GM12878 (cell line): ENCODE results near the gene AKAP8. TPM values are rescaled to one million over a fixed set of nuclear protein-coding genes. Genes with fewer than 3 reads are reported as not detected.
A peak's percentile ranks its signal among the peaks of the same experiment; 100 is the strongest.

Experiments
- ATAC-seq: fragments of 200-7000 bp; cut with Tn5 transposase; 3 replicates; pipeline ENCODE4 v1.9.1; 2020; ENCODE audit warnings: mild to moderate bottlenecking, moderate library complexity
- BruUV-seq: library from RNA; stranded (reverse); fragments of 400-500 nt; replicated peaks from 2 replicates; lab custom pipeline; 2021; lab: Mats Ljungman, UMichigan
- CTCF ChIA-PET: fragments of 300-600 bp; sonication (Branson Sonifier 250); formaldehyde crosslinking; extraction: SDS; loops from one replicate; lab custom pipeline; 2021; ENCODE audit warnings: inconsistent platforms; lab: Yijun Ruan, JAX
- POLR2A ChIA-PET: fragments of 350-600 bp; formaldehyde crosslinking; extraction: SDS; loops from one replicate; lab custom pipeline; 2021; ENCODE audit warnings: inconsistent platforms; lab: Charles Lee
- RAD21 ChIA-PET: fragments of 300-600 bp; sonication (Branson Sonifier 250); formaldehyde crosslinking; loops from one replicate; lab custom pipeline; 2023; ENCODE audit warnings: antibody characterized with exemption; ENCODE audit not compliant: unreplicated experiment; lab: Charles Lee
- SMC1A ChIA-PET: fragments of 300-600 bp; sonication (Branson Sonifier 250); formaldehyde crosslinking; loops from one replicate; lab custom pipeline; 2023; ENCODE audit not compliant: unreplicated experiment, uncharacterized antibody; lab: Charles Lee
- DNase-seq: peaks from one replicate; pipeline ENCODE4 v3.0.0-alpha.2; 2011; ENCODE audit warnings: low read depth, low spot score
- FAIRE-seq: peaks from 3 replicates; lab custom pipeline; 2011; peaks lifted over from hg19 to GRCh38; lab: Jason Lieb, UNC
- H2AFZ ChIP-seq: 2 replicates; pipeline ENCODE4 v1.6.0; 2011; ENCODE audit warnings: low read depth, low read length, control low read depth; ENCODE audit not compliant: control insufficient read depth
- H3K27ac ChIP-seq: 2 replicates; pipeline ENCODE4 v1.5.1; 2011; ENCODE audit warnings: control low read depth; ENCODE audit not compliant: control insufficient read depth, insufficient read depth
- H3K27me3 ChIP-seq, 2 experiments: replicated peaks in 1 of 2; 2 replicates each; pipeline versions ENCODE4 v1.6.0 to v1.6.1; 2011; ENCODE audit warnings: low read length in 1 of 2; ENCODE audit not compliant: control insufficient read depth in 2 of 2, insufficient read depth in 2 of 2
- H3K36me3 ChIP-seq, 2 experiments: 2 replicates each; pipeline ENCODE4 v1.5.1; 2011; ENCODE audit warnings: low read length in 1 of 2; ENCODE audit not compliant: control insufficient read depth in 2 of 2, insufficient read depth in 2 of 2
- H3K4me1 ChIP-seq: 2 replicates; pipeline ENCODE4 v1.6.1; 2011; ENCODE audit warnings: mild to moderate bottlenecking, low read length, moderate library complexity, mixed read lengths; ENCODE audit not compliant: control insufficient read depth, insufficient read depth
- H3K4me2 ChIP-seq: 2 replicates; pipeline ENCODE4 v1.6.0; 2011; ENCODE audit warnings: control low read depth; ENCODE audit not compliant: control insufficient read depth, insufficient read depth
- H3K4me3 ChIP-seq: fragments of 200-600 bp; sonication (generic); 2 replicates; pipeline ENCODE4 v1.5.1; 2016
- H3K79me2 ChIP-seq: 2 replicates; pipeline ENCODE4 v1.6.0; 2011; ENCODE audit warnings: low read length; ENCODE audit not compliant: control insufficient read depth, insufficient read depth
- H3K9ac ChIP-seq: 2 replicates; pipeline ENCODE4 v1.8.0; 2011; ENCODE audit warnings: low read length, control low read depth, mixed read lengths; ENCODE audit not compliant: control insufficient read depth, insufficient read depth
- H3K9me3 ChIP-seq: replicated peaks from 3 replicates; pipeline ENCODE4 v1.5.1; 2011; ENCODE audit warnings: mild to moderate bottlenecking, low read length; ENCODE audit not compliant: control insufficient read depth, insufficient read depth
- H4K20me1 ChIP-seq: 2 replicates; pipeline ENCODE4 v1.6.0; 2011; ENCODE audit not compliant: control insufficient read depth, insufficient read depth
- CREM ChIP-seq: IDR thresholded peaks from 2 replicates; pipeline ENCODE4 v1.6.1; 2014; ENCODE audit warnings: antibody characterized with exemption, low read depth
- EGR1 ChIP-seq, 2 experiments: IDR thresholded peaks; 1 replicate in 1 of 2; 2 replicates in 1 of 2; pipeline ENCODE4 v1.6.1; 2011 to 2012; ENCODE audit warnings: low read depth in 2 of 2, low read length in 2 of 2, borderline replicate concordance in 1 of 2, mild to moderate bottlenecking in 1 of 2, moderate library complexity in 1 of 2
- MEF2A ChIP-seq: IDR thresholded peaks from 2 replicates; pipeline ENCODE4 v1.6.1; 2011; ENCODE audit warnings: low read depth, mild to moderate bottlenecking, low read length, moderate library complexity; ENCODE audit not compliant: insufficient read depth
- NR2C1 ChIP-seq: fragments of 450-650 bp; IDR thresholded peaks from 2 replicates; pipeline ENCODE4 v1.6.1; 2017; ENCODE audit warnings: antibody characterized with exemption, mild to moderate bottlenecking, moderate library complexity
- SMC3 ChIP-seq: IDR thresholded peaks from 2 replicates; pipeline ENCODE4 v1.6.1; 2011; ENCODE audit warnings: low read length, improper control_type of control experiment, borderline replicate concordance
- SPI1 ChIP-seq: IDR thresholded peaks from 2 replicates; pipeline ENCODE4 v1.6.1; 2011; ENCODE audit warnings: low read depth, mild to moderate bottlenecking, low read length, moderate library complexity, borderline replicate concordance; ENCODE audit not compliant: insufficient read depth
- TCF12 ChIP-seq: IDR thresholded peaks from 2 replicates; pipeline ENCODE4 v1.6.1; 2011; ENCODE audit warnings: low read depth, mild to moderate bottlenecking, low read length
- ZNF384 ChIP-seq: IDR thresholded peaks from 2 replicates; pipeline ENCODE4 v1.6.1; 2012; ENCODE audit warnings: low read depth, mild to moderate bottlenecking, low read length, improper control_type of control experiment, borderline replicate concordance
- ZZZ3 ChIP-seq: IDR thresholded peaks from 2 replicates; pipeline ENCODE4 v1.6.1; 2011; ENCODE audit warnings: low read depth; ENCODE audit not compliant: control insufficient read depth, insufficient read length
- WGBS: methylation state at CpG from one replicate; pipeline ENCODE4 v1.1.6; 2016; ENCODE audit warnings: low lambda C conversion rate; ENCODE audit not compliant: insufficient replicate concordance, insufficient coverage; ENCODE audit errors: missing lambda C conversion rate; 5-methylcytosine and 5-hydroxymethylcytosine counted together
- in situ Hi-C: fragments of 300-500 bp; cut with MboI; formaldehyde crosslinking; loops from 9 replicates; pipeline ENCODE4 v1.14.3; 2018; ENCODE audit warnings: mixed read lengths
- intact Hi-C: fragments of 100-400 bp; cut with micrococcal nuclease; formaldehyde crosslinking; loops from one replicate; pipeline ENCODE4 v1.14.2; 2022; ENCODE audit not compliant: unreplicated experiment
- polyA plus RNA-seq, 11 experiments: library from polyadenylated mRNA; depleted of rRNA in 4 of 11; unstranded in 6 of 11; stranded (reverse) in 5 of 11; fragments of >200 nt; fragmentation: Nextera tagmentation in 4 of 11; fragmentation: Illumina TruSeq in 1 of 11; extraction: Ambion mirVana in 4 of 11; extraction: Trizol in 1 of 11; gene quantifications; 1 replicate in 1 of 11; 2 replicates in 10 of 11; pipeline versions ENCODE4 v1.2.1 to v1.2.3, GENCODE V29; 2011 to 2016; ENCODE audit warnings: inconsistent platforms in 2 of 11, missing spikeins in 2 of 11, low read depth in 1 of 11
- total RNA-seq, 4 experiments: library from RNA; depleted of rRNA in 3 of 4; stranded (reverse); fragments of >200 nt in 3 of 4; fragmentation: Illumina TruSeq in 1 of 4; extraction: Trizol in 1 of 4; gene quantifications; 2 replicates each; pipeline versions ENCODE4 v1.2.1 to v1.2.3, GENCODE V29; 2013 to 2021
- TF ChIP-seq, protein P1 (sequence below): fragments of 450-650 bp; IDR thresholded peaks from 2 replicates; pipeline ENCODE4 v1.6.1; 2018; ENCODE audit warnings: mild to moderate bottlenecking, low read depth, moderate library complexity; ENCODE audit not compliant: partially characterized antibody
- TF ChIP-seq, protein P2 (sequence below): IDR thresholded peaks from 2 replicates; pipeline ENCODE4 v1.6.1; 2011; ENCODE audit warnings: borderline replicate concordance, low read depth, mild to moderate bottlenecking, moderate library complexity, low read length; ENCODE audit not compliant: insufficient read depth, poor library complexity, severe bottlenecking
- TF ChIP-seq, protein P3 (sequence below): IDR thresholded peaks from 2 replicates; pipeline ENCODE4 v1.6.1; 2011; ENCODE audit warnings: borderline replicate concordance, low read depth, mild to moderate bottlenecking, moderate library complexity, mixed read lengths, low read length; ENCODE audit not compliant: insufficient read depth; ENCODE audit errors: extremely low read length

AKAP8 gene
- total and polyA plus RNA-seq, 10 of the 15 experiments (the other 5 are each of a cell fraction or from before 2014, with no cell fraction given): 5.3 to 57.7 (median 20.6) TPM

DNA sequence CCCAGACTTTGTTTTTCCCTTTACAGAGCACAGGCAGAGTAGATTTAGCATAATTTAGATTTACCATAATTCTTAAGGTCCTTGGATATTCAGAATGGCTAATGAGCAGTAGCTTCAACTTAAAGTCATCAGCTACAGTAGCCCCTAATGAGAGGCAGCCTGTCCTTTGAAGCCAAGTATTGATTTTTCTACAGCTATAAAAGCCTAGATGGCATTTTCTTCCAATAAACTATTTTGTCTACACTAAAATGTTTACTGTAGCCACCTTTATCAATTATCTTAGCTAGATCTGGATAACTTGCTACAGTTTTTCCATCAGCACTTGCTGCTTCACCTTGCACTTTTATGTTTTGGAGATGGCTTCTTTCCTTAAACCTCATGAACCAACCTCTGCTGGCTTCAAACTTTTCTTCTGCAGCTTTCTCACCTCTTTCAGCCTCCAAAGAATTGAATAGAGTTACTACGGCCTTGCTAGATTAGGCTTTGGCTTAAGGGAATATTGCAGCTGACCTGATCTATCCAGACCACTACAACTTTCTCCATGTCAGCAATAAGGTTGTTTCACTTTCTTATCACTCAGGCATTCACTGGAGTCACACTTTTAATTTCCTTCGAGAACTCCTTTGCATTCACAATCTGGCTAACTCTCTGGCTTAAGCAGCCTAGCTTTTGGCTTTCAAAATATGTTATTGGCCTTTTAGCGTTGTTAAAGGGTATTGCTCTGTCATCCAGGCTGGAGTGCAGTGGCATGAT lies 73.8 kb downstream of the AKAP8 start:
- 79% methylated on average over 3 of the region's 3 CpGs for WGBS
- in situ Hi-C loops (no loop called here), intact Hi-C loops (no loop called here)
- peaks cover 85% of the 10 kb centered on the region for H3K79me2 ChIP-seq
- FAIRE-seq (no peak), ATAC-seq (no peak), DNase-seq (no peak)
- RAD21 ChIA-PET: interaction anchor here (0.6 kb wide), 1 partner anchor 179 kb away, joined by 3 read pairs; no protein-coding TSS in a partner anchor
- SMC1A ChIA-PET: interaction anchor here (1.0 to 1.3 kb wide), 2 partner anchors 11 to 14 kb away, joined by 3 to 4 read pairs; no protein-coding TSS in a partner anchor
- POLR2A ChIA-PET: interaction anchor here (0.8 kb wide), 1 partner anchor 14 kb away, joined by 5 read pairs; no protein-coding TSS in a partner anchor
- H3K36me3 ChIP-seq: no peaks in the 10 kb centered on the region; a peak in 3 of 4 replicates
- H3K27me3 ChIP-seq: no peaks in the 10 kb centered on the region
- no peak overlapping the region for H3K4me2 ChIP-seq
- peaks cover 7% of the 10 kb centered on the region; the same call in 1 of the 2 replicates for H3K4me1 ChIP-seq
- no peak overlapping the region for H3K27ac ChIP-seq
- TSS peak; percentile 24 for BruUV-seq
- H2AFZ ChIP-seq: no peak overlapping the region
- no peak overlapping the region for H3K9ac ChIP-seq
- peaks cover 5% of the 10 kb centered on the region for H3K9me3 ChIP-seq
- no peak overlapping the region for H3K4me3 ChIP-seq
- CTCF ChIA-PET: interaction anchor here (1.1 kb wide), 1 partner anchor 109 kb away, joined by 3 read pairs; no protein-coding TSS in a partner anchor
- H4K20me1 ChIP-seq: peaks cover 18% of the 10 kb centered on the region
- no peak for TF ChIP-seq SMC3
- TF ChIP-seq, protein P1, sequence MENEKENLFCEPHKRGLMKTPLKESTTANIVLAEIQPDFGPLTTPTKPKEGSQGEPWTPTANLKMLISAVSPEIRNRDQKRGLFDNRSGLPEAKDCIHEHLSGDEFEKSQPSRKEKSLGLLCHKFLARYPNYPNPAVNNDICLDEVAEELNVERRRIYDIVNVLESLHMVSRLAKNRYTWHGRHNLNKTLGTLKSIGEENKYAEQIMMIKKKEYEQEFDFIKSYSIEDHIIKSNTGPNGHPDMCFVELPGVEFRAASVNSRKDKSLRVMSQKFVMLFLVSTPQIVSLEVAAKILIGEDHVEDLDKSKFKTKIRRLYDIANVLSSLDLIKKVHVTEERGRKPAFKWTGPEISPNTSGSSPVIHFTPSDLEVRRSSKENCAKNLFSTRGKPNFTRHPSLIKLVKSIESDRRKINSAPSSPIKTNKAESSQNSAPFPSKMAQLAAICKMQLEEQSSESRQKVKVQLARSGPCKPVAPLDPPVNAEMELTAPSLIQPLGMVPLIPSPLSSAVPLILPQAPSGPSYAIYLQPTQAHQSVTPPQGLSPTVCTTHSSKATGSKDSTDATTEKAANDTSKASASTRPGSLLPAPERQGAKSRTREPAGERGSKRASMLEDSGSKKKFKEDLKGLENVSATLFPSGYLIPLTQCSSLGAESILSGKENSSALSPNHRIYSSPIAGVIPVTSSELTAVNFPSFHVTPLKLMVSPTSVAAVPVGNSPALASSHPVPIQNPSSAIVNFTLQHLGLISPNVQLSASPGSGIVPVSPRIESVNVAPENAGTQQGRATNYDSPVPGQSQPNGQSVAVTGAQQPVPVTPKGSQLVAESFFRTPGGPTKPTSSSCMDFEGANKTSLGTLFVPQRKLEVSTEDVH: no peak
- no peak for TF ChIP-seq ZZZ3
- TF ChIP-seq, protein P2, sequence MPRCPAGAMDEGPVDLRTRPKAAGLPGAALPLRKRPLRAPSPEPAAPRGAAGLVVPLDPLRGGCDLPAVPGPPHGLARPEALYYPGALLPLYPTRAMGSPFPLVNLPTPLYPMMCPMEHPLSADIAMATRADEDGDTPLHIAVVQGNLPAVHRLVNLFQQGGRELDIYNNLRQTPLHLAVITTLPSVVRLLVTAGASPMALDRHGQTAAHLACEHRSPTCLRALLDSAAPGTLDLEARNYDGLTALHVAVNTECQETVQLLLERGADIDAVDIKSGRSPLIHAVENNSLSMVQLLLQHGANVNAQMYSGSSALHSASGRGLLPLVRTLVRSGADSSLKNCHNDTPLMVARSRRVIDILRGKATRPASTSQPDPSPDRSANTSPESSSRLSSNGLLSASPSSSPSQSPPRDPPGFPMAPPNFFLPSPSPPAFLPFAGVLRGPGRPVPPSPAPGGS: no peak
- TF ChIP-seq SPI1: no peak
- no peak for TF ChIP-seq TCF12
- no peak for TF ChIP-seq NR2C1
- TF ChIP-seq MEF2A: no peak
- TF ChIP-seq, protein P3, sequence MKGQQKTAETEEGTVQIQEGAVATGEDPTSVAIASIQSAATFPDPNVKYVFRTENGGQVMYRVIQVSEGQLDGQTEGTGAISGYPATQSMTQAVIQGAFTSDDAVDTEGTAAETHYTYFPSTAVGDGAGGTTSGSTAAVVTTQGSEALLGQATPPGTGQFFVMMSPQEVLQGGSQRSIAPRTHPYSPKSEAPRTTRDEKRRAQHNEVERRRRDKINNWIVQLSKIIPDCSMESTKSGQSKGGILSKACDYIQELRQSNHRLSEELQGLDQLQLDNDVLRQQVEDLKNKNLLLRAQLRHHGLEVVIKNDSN: no peak
- no peak for TF ChIP-seq EGR1 (IDR thresholded peaks at IDR 0.05; ENCODE audit: borderline replicate concordance in 1 of 2, low read depth in 2 of 2, low read length in 2 of 2)
- TF ChIP-seq ZNF384: no peak
- no peak for TF ChIP-seq CREM
